ENCODE results near the gene DDX39A.

DDX39A gene

GRCh38 chr19:14434543-14435319 lies 15.6 kb upstream of the DDX39A start:
- DNase-seq (ENCODE audit: low read depth, low spot score), result no peak

GRCh38 chr19:14433554-14434501 lies 14.7 kb upstream of the DDX39A start:
- DNase-seq (ENCODE audit: low read depth, low spot score), result no peak

- no peak for DNase-seq (ENCODE audit: low read depth, low spot score)
Observed at GRCh38 chr19:14432791-14433553, 13.8 kb upstream of the DDX39A start, which contains the start of gene PKN1. TSS of gene PKN1 (plus strand) at chr19:14433306. CDS start at chr19:14433522, 216 bp downstream.

- no peak for DNase-seq (ENCODE audit: low read depth, low spot score)
Observed at GRCh38 chr19:14430712-14431111, 11.6 kb upstream of the DDX39A start.

- DNase-seq (ENCODE audit: low read depth, low spot score), result no peak
Observed at GRCh38 chr19:14428882-14429416, 9.8 kb upstream of the DDX39A start.

- no peak for DNase-seq (ENCODE audit: low read depth, low spot score)
Observed at GRCh38 chr19:14427461-14427860, 8.3 kb upstream of the DDX39A start.

GRCh38 chr19:14425696-14426138 lies 6.6 kb upstream of the DDX39A start:
- DNase-seq (ENCODE audit: low read depth, low spot score), result no peak

GRCh38 chr19:14418856-14419105 lies 360 bp downstream of the DDX39A start:
- peak; percentile 67 for DNase-seq (ENCODE audit: low read depth, low spot score)

GRCh38 chr19:14416817-14417231 lies 2.3 kb downstream of the DDX39A start:
- no peak for DNase-seq (ENCODE audit: low read depth, low spot score)

- no peak for DNase-seq (ENCODE audit: low read depth, low spot score)
Observed at GRCh38 chr19:14414926-14415690, 4.0 kb downstream of the DDX39A start.

- no peak for DNase-seq (ENCODE audit: low read depth, low spot score)
Observed at GRCh38 chr19:14413693-14414181, 5.4 kb downstream of the DDX39A start.

GRCh38 chr19:14412996-14413692 lies 6.0 kb downstream of the DDX39A start:
- no peak for DNase-seq (ENCODE audit: low read depth, low spot score)

GRCh38 chr19:14412324-14412995 lies 6.7 kb downstream of the DDX39A start:
- DNase-seq (ENCODE audit: low read depth, low spot score), result no peak

GRCh38 chr19:14411938-14412245 lies 7.2 kb downstream of the DDX39A start:
- DNase-seq (ENCODE audit: low read depth, low spot score), result no peak

- DNase-seq (ENCODE audit: low read depth, low spot score), result no peak
Observed at GRCh38 chr19:14411161-14411937, 7.8 kb downstream of the DDX39A start.

- DNase-seq (ENCODE audit: low read depth, low spot score), result no peak
Observed at GRCh38 chr19:14410091-14411051, 8.8 kb downstream of the DDX39A start.

GRCh38 chr19:14409146-14410023 lies 9.8 kb downstream of the DDX39A start:
- DNase-seq (ENCODE audit: low read depth, low spot score), result no peak
